Body of pancreas (tissue), 4 donors: ENCODE data around the gene PBRM1. TPM values are rescaled to one million over a fixed set of nuclear protein-coding genes. Genes with fewer than 3 reads are reported as not detected.

Experiments used
- ATAC-seq: fragments of 150-250 bp; one replicate; pipeline ENCODE4 v1.9.1; 2016
- DNase-seq, 4 donors: peaks; one replicate each; pipeline ENCODE4 v3.0.0-alpha.2; 2019
- H3K27ac ChIP-seq, 4 donors: fragments of 200-600 bp; sonication (generic); 1 replicate in 3 of 4; 2 replicates in 1 of 4; pipeline versions ENCODE4 v1.5.1 to v1.6.1; 2016 to 2019; ENCODE audit warnings: mild to moderate bottlenecking in 1 of 4, mixed read lengths in 1 of 4, moderate library complexity in 1 of 4
- H3K27me3 ChIP-seq, 2 donors: fragments of 200-600 bp; sonication (generic); one replicate each; pipeline ENCODE4 v1.6.0; 2016; ENCODE audit warnings: mild to moderate bottlenecking in 1 of 2
- H3K36me3 ChIP-seq, 2 donors: fragments of 200-600 bp; sonication (generic); replicated peaks in 1 of 2; 2 replicates each; pipeline ENCODE4 v1.5.1; 2016; ENCODE audit warnings: low read depth in 2 of 2; ENCODE audit not compliant: insufficient read depth in 1 of 2
- H3K4me1 ChIP-seq: fragments of 200-600 bp; sonication (generic); one replicate; pipeline ENCODE4 v1.6.0; 2016
- H3K4me3 ChIP-seq, 2 donors: fragments of 200-600 bp; sonication (generic); 1 replicate in 1 of 2; 2 replicates in 1 of 2; pipeline ENCODE4 v1.5.1; 2016 to 2019
- H3K9me3 ChIP-seq, 3 donors: fragments of 200-600 bp; sonication (generic); 1 replicate in 2 of 3; 2 replicates in 1 of 3; pipeline ENCODE4 v1.5.1; 2016
- CTCF ChIP-seq, 7 experiments: fragments of 450-650 bp in 4 of 7; fragments of 200-600 bp in 3 of 7; sonication (generic) in 3 of 7; IDR thresholded peaks; one replicate each; pipeline ENCODE4 v1.5.1; 2016 to 2019; ENCODE audit warnings: antibody characterized with exemption in 7 of 7
- POLR2A ChIP-seq, 3 donors: fragments of 450-650 bp; IDR thresholded peaks; one replicate each; pipeline ENCODE4 v1.6.1; 2016; ENCODE audit warnings: antibody characterized with exemption in 3 of 3, mild to moderate bottlenecking in 2 of 3
- WGBS, 2 donors: methylation state at CpG; one replicate each; pipeline ENCODE4 v1.1.5; 2017; 5-methylcytosine and 5-hydroxymethylcytosine counted together
- intact Hi-C: fragments of 100-400 bp; cut with DNase I; formaldehyde crosslinking; loops from one replicate; pipeline ENCODE4 v1.15.1; 2023
- total RNA-seq, 2 donors: library from RNA; depleted of rRNA; stranded (reverse); fragments of >200 nt; gene quantifications; one replicate each; pipeline ENCODE4 v1.1.0, GENCODE V29; 2016

The PBRM1 gene
- total RNA-seq, 2 donors from 2014 or later, result 62.3 to 72.8 TPM

GRCh38 chr3:52704611-52705437 is 19.1 kb upstream of the PBRM1 start:
- Histone ChIP-seq H3K9me3 (no peaks in the 10 kb centered on the region), H3K4me3 (peak overlapping the region; percentile 89 to 92), H3K36me3 (peaks cover 0 to 1% of the 10 kb centered on the region in 2 donors), H3K27ac (peak overlapping the region; percentile 56 to 89 (median 72)), H3K4me1 (peaks cover 33% of the 10 kb centered on the region), H3K27me3 (no peaks in the 10 kb centered on the region)
- ATAC-seq (no peak), DNase-seq (peak in 3 of 4 donors; percentile 31 to 46 (median 36))
- WGBS, 2 donors, result 2 to 3% methylated on average over 11 to 22 of the region's 22 CpGs
- intact Hi-C loops, result no loop called here
- TF ChIP-seq CTCF (IDR thresholded peaks at IDR 0.05) (no peak), POLR2A (IDR thresholded peaks at IDR 0.05) (no peak)

- ATAC-seq, result no peak
- TF ChIP-seq CTCF (IDR thresholded peaks at IDR 0.05), result no peak
- TF ChIP-seq POLR2A (IDR thresholded peaks at IDR 0.05), result no peak
- peaks cover 33% of the 10 kb centered on the region for H3K4me1 ChIP-seq
- 73 to 75% methylated on average over 7 of the region's 7 CpGs for WGBS, 2 donors
- peaks cover 0 to 3% of the 10 kb centered on the region in 2 donors for H3K36me3 ChIP-seq
- H3K27me3 ChIP-seq, result no peaks in the 10 kb centered on the region
- peak overlapping the region in 2 of 4 donors; percentile 83 to 89 for H3K27ac ChIP-seq
- H3K9me3 ChIP-seq, result no peaks in the 10 kb centered on the region
- H3K4me3 ChIP-seq, result no peak overlapping the region
- no peak for DNase-seq
- intact Hi-C loops, result no loop called here
Observed at GRCh38 chr3:52703341-52703740, 17.6 kb upstream of the PBRM1 start.

- no peak overlapping the region for H3K4me3 ChIP-seq
- ATAC-seq, result no peak
- H3K9me3 ChIP-seq, result no peaks in the 10 kb centered on the region
- TF ChIP-seq POLR2A (IDR thresholded peaks at IDR 0.05) (no peak), CTCF (IDR thresholded peaks at IDR 0.05) (no peak)
- intact Hi-C loops, result no loop called here
- no peak for DNase-seq
- no peak overlapping the region for H3K27ac ChIP-seq
- no peaks in the 10 kb centered on the region for H3K4me1 ChIP-seq
- no peaks in the 10 kb centered on the region for H3K27me3 ChIP-seq
- peaks cover 9 to 33% of the 10 kb centered on the region in 2 donors for H3K36me3 ChIP-seq
- WGBS, 2 donors, result 89 to 92% methylated on average over 4 of the region's 4 CpGs
Observed at GRCh38 chr3:52697632-52697965, 11.9 kb upstream of the PBRM1 start.

- intact Hi-C loops, result no loop called here
- Histone ChIP-seq H3K4me3 (no peak overlapping the region), H3K4me1 (peaks cover 1% of the 10 kb centered on the region), H3K27ac (no peak overlapping the region), H3K36me3 (peaks cover 11 to 36% of the 10 kb centered on the region in 2 donors), H3K9me3 (no peaks in the 10 kb centered on the region), H3K27me3 (no peaks in the 10 kb centered on the region)
- DNase-seq (no peak), ATAC-seq (no peak)
- TF ChIP-seq CTCF (IDR thresholded peaks at IDR 0.05) (no peak), POLR2A (IDR thresholded peaks at IDR 0.05) (no peak)
- WGBS, 2 donors, result 71 to 77% methylated on average over 2 of the region's 2 CpGs
Observed at GRCh38 chr3:52696830-52697631, 11.3 kb upstream of the PBRM1 start.
